Ectodermal cell (in vitro differentiated cells): ENCODE measurements around the gene SYT3.
"Not testable (repeated sequence)": the region's sequence is repeated elsewhere in the genome, so short reads cannot be mapped to it uniquely, and the experiment has no call there.

ENCODE experiments used
- H3K27ac ChIP-seq: 2 replicates; pipeline ENCODE4 v1.7.0; 2013; ENCODE audit warnings: mild to moderate bottlenecking, low read depth, low read length; ENCODE audit not compliant: insufficient read depth, poor library complexity, severe bottlenecking
- H3K27me3 ChIP-seq: 2 replicates; pipeline ENCODE4 v1.7.0; 2013; ENCODE audit warnings: mild to moderate bottlenecking, low read length; ENCODE audit not compliant: insufficient read depth, control insufficient read depth, poor library complexity, severe bottlenecking
- H3K36me3 ChIP-seq: one replicate; pipeline ENCODE4 v1.7.0; 2013; ENCODE audit warnings: low read length; ENCODE audit not compliant: control insufficient read depth, insufficient read depth
- H3K4me1 ChIP-seq: one replicate; pipeline ENCODE4 v1.7.0; 2013; ENCODE audit warnings: low read length; ENCODE audit not compliant: control insufficient read depth, insufficient read depth
- H3K4me3 ChIP-seq: 2 replicates; pipeline ENCODE4 v1.7.0; 2013; ENCODE audit warnings: low read depth, low read length, control low read depth; ENCODE audit not compliant: insufficient read depth
- H3K9me3 ChIP-seq: 2 replicates; pipeline ENCODE4 v1.7.0; 2013; ENCODE audit warnings: mild to moderate bottlenecking, low read length, moderate library complexity; ENCODE audit not compliant: control insufficient read depth
- WGBS, 2 experiments: methylation state at CpG; one replicate each; pipeline ENCODE4 v1.1.7; 2013; ENCODE audit warnings: missing lambda C conversion rate in 2 of 2; 5-methylcytosine and 5-hydroxymethylcytosine counted together

Gene SYT3

GRCh38 chr19:50624949-50625600 is 14.6 kb downstream of the SYT3 start:
- no peaks in the 10 kb centered on the region for H3K27me3 ChIP-seq
- no peak overlapping the region for H3K4me3 ChIP-seq
- no peaks in the 10 kb centered on the region for H3K9me3 ChIP-seq
- WGBS, 2 experiments, result 92 to 93% methylated on average over 44 of the region's 44 CpGs
- H3K4me1 ChIP-seq, result no peaks in the 10 kb centered on the region
- H3K36me3 ChIP-seq, result no peaks in the 10 kb centered on the region
- no peak overlapping the region for H3K27ac ChIP-seq

GRCh38 chr19:50620394-50620906 is 19.2 kb downstream of the SYT3 start:
- not testable (repeated sequence) for H3K4me3 ChIP-seq, H3K27me3 ChIP-seq, H3K27ac ChIP-seq, H3K9me3 ChIP-seq, H3K36me3 ChIP-seq, H3K4me1 ChIP-seq
- WGBS, 2 experiments, result 93 to 100% methylated on average over 3 of the region's 5 CpGs

GRCh38 chr19:50619184-50619583 is 20.5 kb downstream of the SYT3 start:
- H3K4me3 ChIP-seq, H3K27ac ChIP-seq, H3K27me3 ChIP-seq, H3K4me1 ChIP-seq, H3K36me3 ChIP-seq, H3K9me3 ChIP-seq: not testable (repeated sequence)
- WGBS, 2 experiments, result 70 to 74% methylated on average over 5 of the region's 5 CpGs

- H3K4me3 ChIP-seq, H3K27ac ChIP-seq, H3K9me3 ChIP-seq, H3K36me3 ChIP-seq, H3K27me3 ChIP-seq, H3K4me1 ChIP-seq: not testable (repeated sequence)
- WGBS, 2 experiments, result 81 to 88% methylated on average over 4 of the region's 5 CpGs
These were observed 21.3 kb downstream of the SYT3 start for GRCh38 chr19:50618379-50618778.

- H3K9me3 ChIP-seq, H3K4me3 ChIP-seq, H3K27ac ChIP-seq, H3K27me3 ChIP-seq, H3K4me1 ChIP-seq, H3K36me3 ChIP-seq: not testable (repeated sequence)
- WGBS, 2 experiments, result 83 to 87% methylated on average over 5 to 6 of the region's 11 CpGs
These were observed 26.9 kb downstream of the SYT3 start for GRCh38 chr19:50612504-50613404.

- 35 to 37% methylated on average over 55 to 56 of the region's 56 CpGs for WGBS, 2 experiments
These were observed 31.6 kb downstream of the SYT3 start for GRCh38 chr19:50607874-50608785.

GRCh38 chr19:50607388-50607787 is 32.3 kb downstream of the SYT3 start:
- H3K27ac ChIP-seq, result no peak overlapping the region
- H3K27me3 ChIP-seq, result peaks cover 23% of the 10 kb centered on the region
- H3K4me1 ChIP-seq, result no peaks in the 10 kb centered on the region
- 72 to 79% methylated on average over 20 of the region's 20 CpGs for WGBS, 2 experiments
- H3K4me3 ChIP-seq, result no peak overlapping the region
- H3K9me3 ChIP-seq, result no peaks in the 10 kb centered on the region
- no peaks in the 10 kb centered on the region for H3K36me3 ChIP-seq

More at GRCh38 chr19:50607874-50608785, 31.6 kb downstream of the SYT3 start:
- no peaks in the 10 kb centered on the region for H3K4me1 ChIP-seq
- no peaks in the 10 kb centered on the region for H3K9me3 ChIP-seq
- no peak overlapping the region for H3K27ac ChIP-seq
- H3K27me3 ChIP-seq, result peaks cover 16% of the 10 kb centered on the region
- no peaks in the 10 kb centered on the region for H3K36me3 ChIP-seq
- no peak overlapping the region for H3K4me3 ChIP-seq

GRCh38 chr19:50606059-50606836 is 33.4 kb downstream of the SYT3 start:
- WGBS, 2 experiments, result 75% methylated on average over 30 to 33 of the region's 58 CpGs
- not testable (repeated sequence) for H3K4me1 ChIP-seq, H3K4me3 ChIP-seq, H3K9me3 ChIP-seq, H3K27ac ChIP-seq, H3K36me3 ChIP-seq
- peaks cover 23% of the 10 kb centered on the region for H3K27me3 ChIP-seq

- H3K27ac ChIP-seq, H3K4me1 ChIP-seq, H3K36me3 ChIP-seq, H3K4me3 ChIP-seq, H3K9me3 ChIP-seq: not testable (repeated sequence)
- 89% methylated on average over 34 of the region's 56 CpGs for WGBS, 2 experiments
- peaks cover 23% of the 10 kb centered on the region for H3K27me3 ChIP-seq
These were observed 35.2 kb downstream of the SYT3 start for GRCh38 chr19:50604264-50605073.
